ENCODE data around the gene PDE4D.

Gene PDE4D

DNA sequence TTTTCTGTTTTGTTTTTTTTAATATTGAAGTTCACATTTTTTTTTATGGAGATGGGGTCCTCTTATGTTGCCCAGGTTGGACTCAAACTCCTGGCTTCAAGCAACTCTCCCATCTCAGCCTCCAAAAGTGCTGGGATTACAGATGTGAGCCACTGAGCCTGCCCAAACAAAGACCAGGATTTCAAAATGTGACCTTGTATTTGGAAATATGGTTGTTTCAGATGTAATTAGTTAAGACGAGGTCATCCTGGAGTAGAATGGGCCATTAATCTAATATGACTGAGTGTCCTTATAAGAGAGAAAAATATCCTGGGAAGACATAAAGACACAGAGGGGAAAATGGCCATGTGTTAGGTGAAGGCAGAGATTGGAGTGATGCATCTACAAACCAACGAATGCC is 970.2 kb downstream of the PDE4D start:
- TF ChIP-seq CTCF (IDR thresholded peaks at IDR 0.05; ENCODE audit: insufficient read depth, low read length, poor library complexity, severe bottlenecking) = no peak
- Histone ChIP-seq H3K36me3 (ENCODE audit: control insufficient read depth, insufficient read depth, low read length) (no peaks in the 10 kb centered on the region), H3K27me3 (replicated peaks; ENCODE audit: control insufficient read depth, insufficient read depth, low read length) (no peaks in the 10 kb centered on the region), H3K4me3 (replicated peaks; ENCODE audit: low read depth, low read length) (no peak overlapping the region)
- DNase-seq (ENCODE audit: extremely low read depth, insufficient read length) = no peak

- Histone ChIP-seq H3K4me3 (replicated peaks; ENCODE audit: low read depth, low read length) (no peak overlapping the region), H3K27me3 (replicated peaks; ENCODE audit: control insufficient read depth, insufficient read depth, low read length) (no peaks in the 10 kb centered on the region), H3K36me3 (ENCODE audit: control insufficient read depth, insufficient read depth, low read length) (no peaks in the 10 kb centered on the region)
- no peak for DNase-seq (ENCODE audit: extremely low read depth, insufficient read length)
- TF ChIP-seq CTCF (IDR thresholded peaks at IDR 0.05; ENCODE audit: insufficient read depth, low read length, poor library complexity, severe bottlenecking) = no peak
These were observed 970.9 kb downstream of the PDE4D start for GRCh38 chr5:58922461-58923171.

DNA sequence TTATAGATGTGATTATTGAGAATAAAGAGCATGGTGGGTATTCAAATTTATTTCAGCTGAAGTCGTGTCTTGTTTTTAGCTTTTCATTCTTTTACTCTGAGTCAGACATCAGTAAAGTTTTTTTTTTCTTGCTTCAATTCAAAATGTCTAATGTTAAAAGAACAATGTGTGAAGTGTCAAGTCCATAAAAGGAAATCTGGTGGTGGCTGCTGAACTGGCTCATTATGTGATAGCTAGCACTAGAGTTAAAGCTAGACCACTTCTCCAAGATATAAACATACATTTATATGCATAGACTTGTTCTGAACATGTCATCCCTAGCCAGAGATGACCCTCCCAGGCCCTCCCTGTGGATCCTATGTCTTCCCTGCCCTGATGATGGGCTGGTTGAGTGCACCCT is 972.4 kb downstream of the PDE4D start:
- H3K36me3 ChIP-seq (ENCODE audit: control insufficient read depth, insufficient read depth, low read length) = no peaks in the 10 kb centered on the region
- DNase-seq (ENCODE audit: extremely low read depth, insufficient read length) = no peak
- no peak overlapping the region for H3K4me3 ChIP-seq (replicated peaks; ENCODE audit: low read depth, low read length)
- H3K27me3 ChIP-seq (replicated peaks; ENCODE audit: control insufficient read depth, insufficient read depth, low read length) = no peaks in the 10 kb centered on the region
- no peak for TF ChIP-seq CTCF (IDR thresholded peaks at IDR 0.05; ENCODE audit: insufficient read depth, low read length, poor library complexity, severe bottlenecking)

DNA sequence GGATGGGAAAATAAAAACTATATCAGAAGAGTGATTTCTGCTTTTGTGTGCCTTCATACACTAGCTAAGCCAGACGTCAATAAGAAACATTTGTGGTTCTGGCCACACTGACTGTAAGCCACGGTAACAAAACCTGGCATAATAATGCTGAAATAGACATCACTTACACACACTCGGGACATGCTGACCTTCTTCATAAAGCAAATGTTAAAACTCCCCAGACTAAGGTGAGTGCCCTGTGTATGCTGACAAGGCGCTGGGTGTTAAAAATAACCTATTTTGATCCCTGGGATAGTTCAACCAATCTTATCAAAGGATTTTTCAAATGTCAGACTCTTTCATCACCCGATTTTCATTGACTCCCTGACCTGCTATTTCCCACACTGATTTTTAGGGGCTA is 973.7 kb downstream of the PDE4D start:
- Histone ChIP-seq H3K27me3 (replicated peaks; ENCODE audit: control insufficient read depth, insufficient read depth, low read length) (no peaks in the 10 kb centered on the region), H3K36me3 (ENCODE audit: control insufficient read depth, insufficient read depth, low read length) (no peaks in the 10 kb centered on the region), H3K4me3 (replicated peaks; ENCODE audit: low read depth, low read length) (no peak overlapping the region)
- DNase-seq (ENCODE audit: extremely low read depth, insufficient read length) = no peak
- no peak for TF ChIP-seq CTCF (IDR thresholded peaks at IDR 0.05; ENCODE audit: insufficient read depth, low read length, poor library complexity, severe bottlenecking)
